GM12872 (cell line): ENCODE data around the gene ZBTB7C.

Source experiments
- CTCF ChIP-seq: IDR thresholded peaks from 3 replicates; pipeline ENCODE4 v1.5.1; 2011; ENCODE audit warnings: low read depth, mild to moderate bottlenecking, low read length, moderate library complexity; ENCODE audit not compliant: insufficient read depth

The ZBTB7C gene

GRCh38 chr18:48024009-48024512, 385.1 kb downstream of the ZBTB7C start:
- no peak for TF ChIP-seq CTCF

GRCh38 chr18:48023334-48024008, 385.7 kb downstream of the ZBTB7C start:
- TF ChIP-seq CTCF, result peak; percentile 29; the same call in 1 of the 3 replicates

- TF ChIP-seq CTCF, result peak; percentile 61
These were observed 386.5 kb downstream of the ZBTB7C start for GRCh38 chr18:48022531-48023329.

- TF ChIP-seq CTCF, result no peak
These were observed 387.2 kb downstream of the ZBTB7C start for GRCh38 chr18:48022021-48022420.

GRCh38 chr18:48021273-48021914, 387.8 kb downstream of the ZBTB7C start:
- no peak for TF ChIP-seq CTCF

GRCh38 chr18:48020337-48021250, 388.6 kb downstream of the ZBTB7C start:
- no peak for TF ChIP-seq CTCF
